K562 (cell line): ENCODE measurements around the gene GBP7. TPM values are rescaled to one million over a fixed set of nuclear protein-coding genes. Genes with fewer than 3 reads are reported as not detected.

Experiments used
- ATAC-seq: fragments of 200-7000 bp; cut with Tn5 transposase; 3 replicates; pipeline ENCODE4 v1.9.1; 2020; ENCODE audit warnings: moderate library complexity
- BruUV-seq: library from RNA; stranded (reverse); fragments of 400-500 nt; replicated peaks from 2 replicates; lab custom pipeline; 2021; lab: Mats Ljungman, UMichigan
- CTCF ChIA-PET: fragments of 300-600 bp; formaldehyde crosslinking; extraction: SDS; loops from one replicate; lab custom pipeline; 2021; ENCODE audit warnings: low intra/inter-chr PET ratio; lab: Yijun Ruan, JAX
- POLR2A ChIA-PET: fragments of 300-600, 350-650 bp; sonication (Branson Sonifier 250); formaldehyde crosslinking; extraction: SDS; loops from one replicate; lab custom pipeline; 2021; ENCODE audit warnings: antibody characterized with exemption, inconsistent platforms; lab: Yijun Ruan, JAX
- DNase-seq, 4 experiments: peaks; one replicate each; pipeline versions ENCODE4 v3.0.0 to v3.0.0-alpha.2; 2011 to 2018; ENCODE audit warnings: low spot score in 3 of 4, mixed read lengths in 3 of 4; ENCODE audit errors: extremely low read depth in 1 of 4
- FAIRE-seq: peaks from 2 replicates; lab custom pipeline; 2011; peaks lifted over from hg19 to GRCh38; lab: Jason Lieb, UNC
- H2AFZ ChIP-seq: 2 replicates; pipeline ENCODE4 v1.6.0; 2011; ENCODE audit warnings: low read depth, low read length, control low read depth, inconsistent platforms
- H3K27ac ChIP-seq: fragments of 200-600 bp; 3 replicates; pipeline ENCODE4 v1.8.0; 2011; ENCODE audit warnings: low read depth, mild to moderate bottlenecking, control low read depth, inconsistent platforms, low read length, moderate library complexity, mixed read lengths; ENCODE audit errors: extremely low read depth
- H3K27me3 ChIP-seq, 2 experiments: fragments of 300-600 bp in 1 of 2; 2 replicates in 1 of 2; 3 replicates in 1 of 2; pipeline versions ENCODE4 v1.6.0 to v1.8.0; 2011; ENCODE audit warnings: inconsistent platforms in 2 of 2, low read length in 2 of 2, mild to moderate bottlenecking in 1 of 2, mixed read lengths in 1 of 2, moderate library complexity in 1 of 2; ENCODE audit not compliant: control insufficient read depth in 2 of 2, insufficient read depth in 2 of 2
- H3K36me3 ChIP-seq: fragments of 300-600 bp; 3 replicates; pipeline ENCODE4 v1.8.0; 2011; ENCODE audit warnings: mild to moderate bottlenecking, low read length, inconsistent platforms; ENCODE audit not compliant: control insufficient read depth, insufficient read depth
- H3K4me1 ChIP-seq, 2 experiments: fragments of 200-600 bp in 1 of 2; replicated peaks in 1 of 2; 2 replicates in 1 of 2; 3 replicates in 1 of 2; pipeline versions ENCODE4 v1.5.1 to v1.8.0; 2011; ENCODE audit warnings: inconsistent platforms in 2 of 2, low read length in 2 of 2, mild to moderate bottlenecking in 1 of 2, mixed read lengths in 1 of 2, moderate library complexity in 1 of 2; ENCODE audit not compliant: control insufficient read depth in 2 of 2, insufficient read depth in 2 of 2
- H3K4me2 ChIP-seq: 2 replicates; pipeline ENCODE4 v1.6.1; 2011; ENCODE audit warnings: low read length, control low read depth, inconsistent platforms, mixed read lengths; ENCODE audit not compliant: insufficient read depth
- H3K4me3 ChIP-seq: fragments of 200-600 bp; sonication (generic), shearing (Covaris generic); 2 replicates; pipeline ENCODE4 v1.5.1; 2016; ENCODE audit warnings: control low read depth, inconsistent platforms
- H3K79me2 ChIP-seq: fragments of 200-600 bp; 3 replicates; pipeline ENCODE4 v1.8.0; 2011; ENCODE audit warnings: low read length, inconsistent platforms; ENCODE audit not compliant: control insufficient read depth, insufficient read depth
- H3K9ac ChIP-seq, 2 experiments: 2 replicates each; pipeline versions ENCODE4 v1.6.0 to v1.6.1; 2011; ENCODE audit warnings: low read depth in 2 of 2, low read length in 2 of 2, control low read depth in 1 of 2, inconsistent platforms in 1 of 2, mild to moderate bottlenecking in 1 of 2, mixed read lengths in 1 of 2; ENCODE audit not compliant: insufficient read depth in 1 of 2
- H3K9me1 ChIP-seq: one replicate; pipeline ENCODE4 v1.6.0; 2011; ENCODE audit warnings: inconsistent platforms, mild to moderate bottlenecking, low read length, moderate library complexity; ENCODE audit not compliant: control insufficient read depth, insufficient read depth
- H3K9me3 ChIP-seq: replicated peaks from 2 replicates; pipeline ENCODE4 v1.5.1; 2011; ENCODE audit warnings: low read depth, low read length, inconsistent platforms; ENCODE audit not compliant: control insufficient read depth, insufficient read depth
- H4K20me1 ChIP-seq: replicated peaks from 2 replicates; pipeline ENCODE4 v1.6.1; 2011; ENCODE audit warnings: low read length, inconsistent platforms, mixed read lengths; ENCODE audit not compliant: control insufficient read depth, insufficient read depth
- ARID3A ChIP-seq: IDR thresholded peaks from 2 replicates; pipeline ENCODE4 v1.6.1; 2012; ENCODE audit warnings: low read depth, low read length, improper control_type of control experiment, borderline replicate concordance
- DEAF1 ChIP-seq: fragments of 450-650 bp; formaldehyde crosslinking; IDR thresholded peaks from 2 replicates; pipeline ENCODE4 v1.4.0; 2020; ENCODE audit warnings: mild to moderate bottlenecking, moderate library complexity
- GABPA ChIP-seq: fragments of 200-800 bp; sonication (Bioruptor generic); conservative IDR thresholded peaks from 2 replicates; pipeline ENCODE4 v1.6.1; 2016; ENCODE audit warnings: low read depth, missing genetic modification characterization, missing compliant biosample characterization
- GABPB2 ChIP-seq: fragments of 250-450 bp; sonication (Bioruptor Pico); conservative IDR thresholded peaks from 2 replicates; pipeline ENCODE4 v1.5.1; 2021; ENCODE audit warnings: mild to moderate bottlenecking
- ID3 ChIP-seq, 2 experiments: fragments of 250-450 bp in 1 of 2; fragments of 450-650 bp in 1 of 2; sonication (Bioruptor Pico) in 1 of 2; IDR thresholded peaks; 2 replicates each; pipeline versions ENCODE4 v1.6.1 to v1.8.0; 2016 to 2021; ENCODE audit warnings: mild to moderate bottlenecking in 2 of 2, moderate library complexity in 2 of 2, missing compliant biosample characterization in 1 of 2, missing genetic modification characterization in 1 of 2
- KLF1 ChIP-seq: fragments of 450-650 bp; IDR thresholded peaks from 2 replicates; pipeline ENCODE4 v1.6.1; 2016; ENCODE audit warnings: missing genetic modification characterization, missing compliant biosample characterization
- PHB ChIP-seq: fragments of 250-450 bp; sonication (Bioruptor Pico); IDR thresholded peaks from 2 replicates; pipeline ENCODE4 v1.5.0; 2021
- RBM34 ChIP-seq: fragments of 200-400 bp; formaldehyde crosslinking; IDR thresholded peaks from 2 replicates; pipeline ENCODE4 v1.6.1; 2018; ENCODE audit warnings: low read length, borderline replicate concordance; ENCODE audit not compliant: insufficient read depth
- TAF1 ChIP-seq: IDR thresholded peaks from 2 replicates; pipeline ENCODE4 v1.6.1; 2011; ENCODE audit warnings: mild to moderate bottlenecking, low read length, moderate library complexity; ENCODE audit not compliant: insufficient read depth, control insufficient read depth, severe bottlenecking; ENCODE audit errors: extremely low read depth
- WGBS: fragments of 100-300 bp; shearing (Covaris generic); methylation state at CpG from one replicate; pipeline ENCODE4 v1.1.6; 2016; ENCODE audit warnings: low coverage, mixed read lengths; ENCODE audit not compliant: insufficient coverage; ENCODE audit errors: missing lambda C conversion rate; 5-methylcytosine and 5-hydroxymethylcytosine counted together
- in situ Hi-C: fragments of 300-500 bp; cut with MboI; formaldehyde crosslinking; loops from 4 replicates; pipeline ENCODE4 v1.15.0; 2018; ENCODE audit warnings: inconsistent platforms, mixed read lengths
- intact Hi-C: fragments of 100-400 bp; cut with micrococcal nuclease; formaldehyde crosslinking; loops from 2 replicates; pipeline ENCODE4 v1.14.2; 2022
- polyA plus RNA-seq, 8 experiments: library from polyadenylated mRNA; depleted of rRNA in 4 of 8; stranded (reverse) in 5 of 8; unstranded in 3 of 8; fragments of >200 nt; fragmentation: Nextera tagmentation in 2 of 8; fragmentation: Illumina TruSeq in 1 of 8; extraction: Ambion mirVana in 2 of 8; extraction: Trizol in 1 of 8; gene quantifications; 2 replicates each; pipeline versions ENCODE4 v1.2.1 to v1.2.3, GENCODE V29; 2011 to 2014; ENCODE audit warnings: inconsistent platforms in 1 of 8, missing spikeins in 1 of 8
- total RNA-seq, 7 experiments: library from RNA; depleted of rRNA in 6 of 7; stranded (reverse); fragments of >200 nt in 6 of 7; fragmentation: Illumina TruSeq in 2 of 7; extraction: Trizol in 2 of 7; gene quantifications; 2 replicates each; pipeline versions ENCODE4 v1.2.1 to v1.2.3, GENCODE V29; 2011 to 2021; ENCODE audit warnings: low replicate concordance in 1 of 7

GBP7 gene
- total and polyA plus RNA-seq, 9 of the 15 experiments (the other 6 are each of a cell fraction or from before 2014, with no cell fraction given) = 0.03 TPM; not detected in 8

GRCh38 chr1:89100412-89100811 lies 75.4 kb downstream of the GBP7 start:
- ATAC-seq (peak; percentile 89), FAIRE-seq (no peak), DNase-seq (peak in 1 of 4 experiments; percentile 15)
- Histone ChIP-seq H2AFZ (peak overlapping the region; percentile 73), H4K20me1 (no peaks in the 10 kb centered on the region), H3K27me3 (no peaks in the 10 kb centered on the region), H3K4me1 (no peaks in the 10 kb centered on the region), H3K9me3 (peaks cover 3% of the 10 kb centered on the region), H3K36me3 (no peaks in the 10 kb centered on the region), H3K9ac (no peak overlapping the region), H3K79me2 (no peaks in the 10 kb centered on the region), H3K27ac (no peak overlapping the region), H3K4me3 (no peak overlapping the region), H3K9me1 (no peaks in the 10 kb centered on the region), H3K4me2 (peak overlapping the region; percentile 26; the same call in 1 of the 2 replicates)
- ChIA-PET CTCF (no interaction called here), POLR2A (no interaction called here)
- 15% methylated on average over 3 of the region's 3 CpGs for WGBS
- TF ChIP-seq GABPB2 (CRISPR knock-in tag) (no peak), ARID3A (no peak), PHB (CRISPR knock-in tag) (no peak), TAF1 (no peak), RBM34 (no peak), DEAF1 (CRISPR knock-in tag) (no peak), GABPA (tag) (peak; percentile 46), ID3 (CRISPR knock-in tag; IDR thresholded peaks at IDR 0.05) (no peak), ID3 (tag; IDR thresholded peaks at IDR 0.05) (no peak), KLF1 (tag) (no peak)
- in situ Hi-C loops = loop anchor here (25.0 kb wide), 1 partner anchor 887 kb away; the partner anchor contains the start of gene ZNF326
- no TSS peak for BruUV-seq
- intact Hi-C loops = no loop called here
